ENCODE measurements around the gene ARMC3. TPM values are rescaled to one million over a fixed set of nuclear protein-coding genes. Genes with fewer than 3 reads are reported as not detected.

ARMC3 gene
- total RNA-seq, 1 experiment from 2014 or later = not detected

GRCh38 chr10:22913474-22914092, 14.3 kb upstream of the ARMC3 start:
- ChIA-PET CTCF (no interaction called here), POLR2A (ENCODE audit: low non-redundant PET) (no interaction called here)
- Histone ChIP-seq H3K9me3 (ENCODE audit: low read depth, low read length, poor library complexity, severe bottlenecking) (peaks cover 3% of the 10 kb centered on the region), H3K27ac (ENCODE audit: low read depth, low read length, poor library complexity, severe bottlenecking) (no peak overlapping the region), H3K36me3 (ENCODE audit: insufficient read depth, low read length, poor library complexity, severe bottlenecking) (no peaks in the 10 kb centered on the region), H3K4me3 (ENCODE audit: low read depth, low read length, poor library complexity, severe bottlenecking) (no peak overlapping the region), H3K4me1 (ENCODE audit: insufficient read depth, low read length, poor library complexity, severe bottlenecking) (peaks cover 20% of the 10 kb centered on the region), H3K27me3 (replicated peaks; ENCODE audit: insufficient read depth, low read depth, low read length, poor library complexity) (no peaks in the 10 kb centered on the region)
- TF ChIP-seq EZH2 (IDR thresholded peaks at IDR 0.05; ENCODE audit: borderline replicate concordance, low read depth, low read length, poor library complexity, severe bottlenecking) (no peak), CTCF (conservative IDR thresholded peaks at IDR 0.05; ENCODE audit: low read depth, low read length) (no peak)
- BruUV-seq (replicated peaks) = no TSS peak
- DNase-seq (ENCODE audit: low spot score) = no peak
- intact Hi-C loops (cut with micrococcal nuclease; ENCODE audit: unreplicated experiment) = loop anchor here (10.0 kb wide), 1 partner anchor 319 kb away; no protein-coding TSS in a partner anchor

GRCh38 chr10:22915314-22915713, 12.5 kb upstream of the ARMC3 start:
- intact Hi-C loops (cut with micrococcal nuclease; ENCODE audit: unreplicated experiment) = loop anchor here (10.0 kb wide), 1 partner anchor 321 kb away; no protein-coding TSS in a partner anchor

GRCh38 chr10:22925088-22925487, 2.8 kb upstream of the ARMC3 start:
- POLR2A ChIA-PET (ENCODE audit: low non-redundant PET) = no interaction called here
- H3K9me3 ChIP-seq (ENCODE audit: low read depth, low read length, poor library complexity, severe bottlenecking) = no peaks in the 10 kb centered on the region

More at GRCh38 chr10:22915314-22915713, 12.5 kb upstream of the ARMC3 start:
- H3K36me3 ChIP-seq (ENCODE audit: insufficient read depth, low read length, poor library complexity, severe bottlenecking) = no peaks in the 10 kb centered on the region
- no peak for TF ChIP-seq CTCF (conservative IDR thresholded peaks at IDR 0.05; ENCODE audit: low read depth, low read length)
- TF ChIP-seq EZH2 (IDR thresholded peaks at IDR 0.05; ENCODE audit: borderline replicate concordance, low read depth, low read length, poor library complexity, severe bottlenecking) = no peak
- no peak for DNase-seq (ENCODE audit: low spot score)
- peaks cover 20% of the 10 kb centered on the region for H3K4me1 ChIP-seq (ENCODE audit: insufficient read depth, low read length, poor library complexity, severe bottlenecking)
- ChIA-PET POLR2A (ENCODE audit: low non-redundant PET) (no interaction called here), CTCF (no interaction called here)
- no peaks in the 10 kb centered on the region for H3K27me3 ChIP-seq (replicated peaks; ENCODE audit: insufficient read depth, low read depth, low read length, poor library complexity)
- H3K27ac ChIP-seq (ENCODE audit: low read depth, low read length, poor library complexity, severe bottlenecking) = no peak overlapping the region
- no TSS peak for BruUV-seq (replicated peaks)
- peaks cover 3% of the 10 kb centered on the region for H3K9me3 ChIP-seq (ENCODE audit: low read depth, low read length, poor library complexity, severe bottlenecking)
- no peak overlapping the region for H3K4me3 ChIP-seq (ENCODE audit: low read depth, low read length, poor library complexity, severe bottlenecking)

More at GRCh38 chr10:22925088-22925487, 2.8 kb upstream of the ARMC3 start:
- Histone ChIP-seq H3K36me3 (ENCODE audit: insufficient read depth, low read length, poor library complexity, severe bottlenecking) (no peaks in the 10 kb centered on the region), H3K27me3 (replicated peaks; ENCODE audit: insufficient read depth, low read depth, low read length, poor library complexity) (peaks cover 6% of the 10 kb centered on the region), H3K27ac (ENCODE audit: low read depth, low read length, poor library complexity, severe bottlenecking) (no peak overlapping the region), H3K4me1 (ENCODE audit: insufficient read depth, low read length, poor library complexity, severe bottlenecking) (no peaks in the 10 kb centered on the region), H3K4me3 (ENCODE audit: low read depth, low read length, poor library complexity, severe bottlenecking) (no peak overlapping the region)
- intact Hi-C loops (cut with micrococcal nuclease; ENCODE audit: unreplicated experiment) = no loop called here
- no peak for DNase-seq (ENCODE audit: low spot score)
- CTCF ChIA-PET = no interaction called here
- no peak for TF ChIP-seq CTCF (conservative IDR thresholded peaks at IDR 0.05; ENCODE audit: low read depth, low read length)
- TF ChIP-seq EZH2 (IDR thresholded peaks at IDR 0.05; ENCODE audit: borderline replicate concordance, low read depth, low read length, poor library complexity, severe bottlenecking) = no peak
- BruUV-seq (replicated peaks) = no TSS peak

Measured in A673 (cell line).